Epithelial cell of proximal tubule (primary cell): ENCODE data around the gene FBXO24. TPM values are rescaled to one million over a fixed set of nuclear protein-coding genes. Genes with fewer than 3 reads are reported as not detected.

Experiments used
- DNase-seq: peaks from one replicate; pipeline ENCODE4 v3.0.0-alpha.2; 2011; ENCODE audit warnings: low read depth
- H3K4me3 ChIP-seq: 2 replicates; pipeline ENCODE4 v1.5.1; 2011; ENCODE audit warnings: low read depth, mild to moderate bottlenecking, low read length
- total RNA-seq: library from RNA; depleted of rRNA; stranded (reverse); fragments of >200 nt; gene quantifications from 2 replicates; pipeline ENCODE4 v1.2.3, GENCODE V29; 2015
- TF ChIP-seq, protein P1 (sequence below): conservative IDR thresholded peaks from 2 replicates; pipeline ENCODE4 v1.5.1; 2012; ENCODE audit warnings: low read depth, mild to moderate bottlenecking, low read length

FBXO24 gene
- total RNA-seq, 1 donor from 2014 or later: 1.0 TPM

DNA sequence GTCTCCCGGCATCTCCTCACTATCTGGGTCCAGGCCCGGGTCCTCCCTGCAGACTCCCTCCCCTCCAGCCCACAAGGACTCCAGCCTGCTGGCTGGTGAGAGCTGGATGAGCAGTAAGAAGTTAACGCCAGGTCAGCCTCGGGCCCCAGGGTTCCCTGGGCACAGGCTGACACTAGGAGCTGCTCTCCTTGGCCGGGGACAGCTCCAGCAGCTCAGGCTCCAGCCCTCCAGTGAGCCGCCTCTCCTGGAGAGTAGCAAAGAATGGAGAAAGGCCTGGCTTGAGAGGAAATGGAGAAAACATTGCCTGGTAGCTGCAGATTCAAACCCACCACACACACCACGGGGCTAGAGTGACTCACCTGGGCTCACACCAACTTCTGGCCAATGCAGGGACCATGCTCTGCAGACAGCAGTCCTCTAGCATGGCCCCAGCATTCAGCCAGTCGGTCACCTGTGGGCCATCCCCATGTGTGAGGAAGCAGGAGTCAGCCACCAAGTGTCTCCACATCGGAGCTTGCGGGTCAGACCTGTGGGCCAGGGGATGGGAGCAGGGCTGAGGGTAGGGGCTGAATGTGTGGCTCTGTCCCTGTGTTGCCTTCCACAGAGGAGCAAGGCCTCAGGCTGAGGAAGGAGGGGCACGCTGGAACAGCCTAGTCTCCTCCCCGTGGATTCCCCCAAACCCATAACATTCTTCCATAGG lies 18.9 kb upstream of the FBXO24 start:
- H3K4me3 ChIP-seq: no peak overlapping the region
- TF ChIP-seq, protein P1, sequence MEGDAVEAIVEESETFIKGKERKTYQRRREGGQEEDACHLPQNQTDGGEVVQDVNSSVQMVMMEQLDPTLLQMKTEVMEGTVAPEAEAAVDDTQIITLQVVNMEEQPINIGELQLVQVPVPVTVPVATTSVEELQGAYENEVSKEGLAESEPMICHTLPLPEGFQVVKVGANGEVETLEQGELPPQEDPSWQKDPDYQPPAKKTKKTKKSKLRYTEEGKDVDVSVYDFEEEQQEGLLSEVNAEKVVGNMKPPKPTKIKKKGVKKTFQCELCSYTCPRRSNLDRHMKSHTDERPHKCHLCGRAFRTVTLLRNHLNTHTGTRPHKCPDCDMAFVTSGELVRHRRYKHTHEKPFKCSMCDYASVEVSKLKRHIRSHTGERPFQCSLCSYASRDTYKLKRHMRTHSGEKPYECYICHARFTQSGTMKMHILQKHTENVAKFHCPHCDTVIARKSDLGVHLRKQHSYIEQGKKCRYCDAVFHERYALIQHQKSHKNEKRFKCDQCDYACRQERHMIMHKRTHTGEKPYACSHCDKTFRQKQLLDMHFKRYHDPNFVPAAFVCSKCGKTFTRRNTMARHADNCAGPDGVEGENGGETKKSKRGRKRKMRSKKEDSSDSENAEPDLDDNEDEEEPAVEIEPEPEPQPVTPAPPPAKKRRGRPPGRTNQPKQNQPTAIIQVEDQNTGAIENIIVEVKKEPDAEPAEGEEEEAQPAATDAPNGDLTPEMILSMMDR: no peak
- DNase-seq: no peak

DNA sequence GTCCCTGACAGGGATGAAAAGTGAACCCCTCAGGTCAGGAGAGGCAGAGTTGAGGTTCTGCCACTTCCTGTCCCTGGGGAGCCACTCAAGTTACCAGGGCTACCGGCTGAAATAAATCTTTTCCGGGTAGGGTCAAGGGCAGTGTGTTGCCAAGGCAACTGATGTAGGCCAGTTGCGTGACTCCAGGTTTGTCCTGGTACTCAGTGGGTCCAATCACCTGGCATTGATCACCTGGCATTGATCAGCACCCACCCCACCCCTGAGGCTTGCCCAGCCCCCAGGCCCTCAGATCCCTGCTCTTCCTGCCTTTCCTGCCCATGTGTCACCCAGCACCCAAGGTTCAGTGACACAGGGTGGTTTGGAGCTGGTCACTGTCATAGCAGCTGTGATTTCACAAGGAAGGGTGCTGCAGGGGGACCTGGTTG lies 18.4 kb upstream of the FBXO24 start:
- H3K4me3 ChIP-seq: no peak overlapping the region
- DNase-seq: no peak

DNA sequence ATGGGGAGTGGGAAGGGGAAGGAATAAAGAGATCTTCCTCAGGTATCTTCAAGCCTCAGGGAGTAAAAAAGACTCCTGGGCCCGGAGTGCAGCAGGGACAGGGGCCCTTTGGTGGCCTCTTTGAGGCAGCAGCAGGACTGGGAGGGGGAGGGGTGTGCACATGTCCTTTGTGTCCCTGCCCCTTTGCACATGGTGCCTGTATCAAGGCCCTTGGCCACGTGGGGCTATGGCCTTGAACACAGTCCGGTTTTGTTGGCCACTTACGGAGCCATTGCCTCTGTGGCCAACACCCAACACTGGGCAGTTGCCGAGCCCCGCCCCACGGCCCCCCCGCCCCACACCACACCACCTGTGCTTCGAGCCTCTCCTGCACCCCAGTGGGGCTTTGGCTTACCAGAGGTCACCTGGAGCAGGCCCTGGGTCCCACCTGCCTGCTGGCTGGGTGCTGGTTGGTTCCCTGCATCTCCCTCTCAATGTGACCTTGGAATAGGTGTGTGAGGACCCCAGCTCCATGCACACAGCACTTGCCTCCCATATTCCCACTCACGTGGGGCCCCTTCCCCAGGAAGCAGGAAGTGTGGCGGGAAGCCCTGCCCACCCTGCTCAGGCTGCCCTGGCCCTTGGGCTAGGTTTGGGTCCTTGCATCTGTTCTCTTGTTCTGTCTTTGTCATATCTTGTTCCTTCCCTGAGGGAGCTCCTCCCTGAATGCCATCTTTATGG lies 17.8 kb upstream of the FBXO24 start:
- TF ChIP-seq, protein P1: no peak
- no peak overlapping the region for H3K4me3 ChIP-seq
- no peak for DNase-seq

More for the DNA sequence above, 18.4 kb upstream of the FBXO24 start:
- TF ChIP-seq, protein P1: no peak

DNA sequence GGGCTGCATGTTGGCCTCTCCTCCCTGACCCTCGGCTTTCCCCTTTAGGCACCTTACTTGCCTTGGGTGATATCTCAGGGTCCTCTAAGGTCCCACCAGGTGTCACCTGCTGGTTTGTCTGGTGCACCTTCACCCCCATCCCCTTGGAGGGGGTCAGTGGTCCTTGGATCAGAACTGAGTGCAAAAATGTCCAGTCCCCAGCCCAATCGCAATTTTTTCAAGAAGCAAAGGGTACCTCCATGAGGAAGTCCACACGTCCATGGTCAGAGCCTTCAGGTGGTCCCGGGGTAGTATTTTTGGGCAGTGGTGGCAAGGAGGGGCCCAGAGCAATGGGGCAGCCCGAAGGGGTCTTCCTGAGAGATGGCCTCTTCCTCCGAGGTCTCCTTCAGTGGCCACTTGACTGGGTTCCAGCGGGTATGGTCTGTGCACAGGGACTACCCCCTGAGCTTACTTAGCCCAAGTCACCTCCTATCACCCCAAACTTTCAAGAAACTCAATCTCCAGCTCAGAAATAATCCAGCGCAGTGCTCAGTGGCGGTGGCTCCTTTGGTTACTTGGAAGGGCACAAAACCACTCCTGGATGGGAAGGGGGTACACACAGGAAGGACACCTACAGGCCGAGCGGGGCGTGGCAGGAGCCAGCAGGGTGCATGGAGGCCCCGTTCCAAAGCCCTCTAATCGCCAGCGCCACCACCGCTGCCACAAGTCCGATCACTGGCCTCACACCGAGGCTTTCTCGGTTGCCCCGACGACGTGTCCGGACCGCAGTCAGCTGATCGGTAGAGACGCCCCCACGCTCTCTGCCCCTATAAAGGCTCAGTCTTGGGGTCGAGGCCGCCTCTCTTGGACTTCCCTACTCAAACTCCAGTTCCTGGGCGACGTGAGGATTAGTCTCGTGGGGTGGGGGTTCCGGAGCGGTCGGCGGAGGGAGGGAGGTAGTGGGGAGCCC lies 17.0 kb upstream of the FBXO24 start:
- no peak for DNase-seq
- peak overlapping the region; percentile 39 for H3K4me3 ChIP-seq
- TF ChIP-seq, protein P1: peak; percentile 36

DNA sequence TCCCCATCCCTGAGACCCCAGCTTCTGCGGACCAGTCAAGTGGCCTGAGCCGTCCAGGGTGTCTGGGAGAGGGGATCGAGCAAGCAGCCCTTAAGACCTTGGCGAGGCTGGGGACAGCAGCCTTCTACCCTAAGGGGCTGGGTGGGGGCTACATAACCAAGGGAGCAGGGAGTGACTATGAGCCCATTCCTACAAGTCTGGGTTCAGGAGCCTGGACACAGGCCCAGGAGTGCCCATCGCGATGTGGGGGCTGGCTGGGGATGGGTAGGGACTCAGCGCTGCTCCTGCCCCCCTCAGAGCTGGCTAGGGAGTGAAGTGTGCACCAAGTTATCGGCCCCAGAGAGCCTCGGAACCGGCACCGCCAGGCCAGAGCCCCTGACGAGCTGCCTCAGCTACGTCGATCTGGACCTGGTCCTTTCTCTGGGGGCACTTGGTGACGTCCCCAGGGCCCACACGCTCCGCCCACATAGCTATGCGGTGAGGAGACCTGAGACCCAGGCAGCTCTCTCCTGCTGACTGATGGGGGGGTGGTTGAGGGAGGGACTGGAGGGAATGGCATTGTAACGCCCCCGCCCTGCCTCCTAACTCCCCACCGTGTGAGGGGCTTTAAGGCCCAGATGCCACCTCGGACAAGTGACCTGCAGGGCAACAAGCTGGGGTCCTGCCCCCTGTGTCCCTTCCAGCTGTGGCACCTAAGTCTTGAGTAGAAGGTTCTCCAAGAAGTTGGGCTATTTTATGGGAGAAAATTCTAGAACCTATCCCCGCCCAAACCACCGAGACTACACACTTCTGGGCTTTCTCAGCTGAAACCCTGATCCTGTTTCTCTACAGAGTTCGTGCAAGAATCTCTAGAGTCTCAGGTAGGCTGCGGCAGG lies 14.9 kb upstream of the FBXO24 start:
- DNase-seq: no peak
- TF ChIP-seq, protein P1: no peak
- no peak overlapping the region for H3K4me3 ChIP-seq

DNA sequence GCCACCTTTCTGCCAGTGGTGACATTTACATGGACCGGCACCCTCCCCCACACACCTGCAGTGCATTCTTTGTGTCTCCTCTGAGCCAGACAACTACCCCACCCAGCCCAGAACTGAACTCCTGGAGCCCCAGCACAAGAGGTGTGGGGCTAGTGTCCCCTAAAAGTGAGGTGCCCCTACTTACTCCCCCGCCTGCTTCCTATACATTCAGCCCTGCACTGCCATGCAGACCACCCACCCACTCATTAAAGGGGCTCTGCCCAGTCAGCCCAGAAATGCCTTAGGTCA lies 14.4 kb upstream of the FBXO24 start:
- no peak overlapping the region for H3K4me3 ChIP-seq
- DNase-seq: no peak
- TF ChIP-seq, protein P1: no peak
